DOHH2 (cell line): ENCODE results near the gene IPCEF1.

Experiments used
- H3F3A ChIP-seq: fragments of 200-600 bp; sonication (generic), shearing (Covaris generic); 2 replicates; pipeline ENCODE4 v1.6.0; 2016; ENCODE audit warnings: antibody characterized with exemption, mild to moderate bottlenecking; ENCODE audit not compliant: control insufficient read depth, insufficient read depth
- H3K27ac ChIP-seq: fragments of 200-600 bp; sonication (generic); 2 replicates; pipeline ENCODE4 v1.5.1; 2014; ENCODE audit warnings: low read depth, mild to moderate bottlenecking, low read length, moderate library complexity
- H3K27me3 ChIP-seq: fragments of 200-600 bp; sonication (generic); 2 replicates; pipeline ENCODE4 v1.6.1; 2014; ENCODE audit warnings: mild to moderate bottlenecking, low read length, mixed read lengths; ENCODE audit not compliant: control insufficient read depth
- H3K36me3 ChIP-seq: fragments of 200-600 bp; sonication (generic); 2 replicates; pipeline ENCODE4 v1.6.1; 2014; ENCODE audit warnings: mild to moderate bottlenecking, low read length, moderate library complexity, mixed read lengths; ENCODE audit not compliant: control insufficient read depth
- H3K4me1 ChIP-seq: fragments of 200-600 bp; sonication (generic); 2 replicates; pipeline ENCODE4 v1.6.1; 2014; ENCODE audit warnings: mild to moderate bottlenecking, low read length, mixed read lengths; ENCODE audit not compliant: control insufficient read depth
- H3K4me2 ChIP-seq: fragments of 200-600 bp; sonication (generic); 2 replicates; pipeline ENCODE4 v1.6.0; 2014; ENCODE audit warnings: mild to moderate bottlenecking, low read length, moderate library complexity
- H3K4me3 ChIP-seq: fragments of 200-600 bp; sonication (generic); 2 replicates; pipeline ENCODE4 v1.5.1; 2014; ENCODE audit warnings: mild to moderate bottlenecking, low read length, mixed read lengths
- H3K79me2 ChIP-seq: fragments of 200-600 bp; sonication (generic); 2 replicates; pipeline ENCODE4 v1.6.1; 2014; ENCODE audit warnings: mild to moderate bottlenecking, low read length, mixed read lengths; ENCODE audit not compliant: control insufficient read depth
- H3K9me2 ChIP-seq: fragments of 200-600 bp; sonication (generic); replicated peaks from 2 replicates; pipeline ENCODE4 v1.6.1; 2014; ENCODE audit warnings: mild to moderate bottlenecking, low read length, mixed read lengths; ENCODE audit not compliant: control insufficient read depth
- H3K9me3 ChIP-seq: fragments of 200-600 bp; sonication (generic); 2 replicates; pipeline ENCODE4 v1.6.1; 2014; ENCODE audit warnings: antibody characterized with exemption, low read length, mixed read lengths; ENCODE audit not compliant: control insufficient read depth, insufficient read depth
- H4K20me1 ChIP-seq: fragments of 200-600 bp; sonication (generic); 2 replicates; pipeline ENCODE4 v1.6.0; 2014; ENCODE audit warnings: low read depth, mild to moderate bottlenecking, antibody characterized with exemption, low read length, moderate library complexity; ENCODE audit not compliant: control insufficient read depth, insufficient read depth
- CTCF ChIP-seq: fragments of 200-600 bp; sonication (generic); IDR thresholded peaks from one replicate; pipeline ENCODE4 v1.5.1; 2014; ENCODE audit warnings: antibody characterized with exemption, mild to moderate bottlenecking, low read depth, low read length; ENCODE audit not compliant: poor library complexity, severe bottlenecking
- EZH2phosphoT487 ChIP-seq: fragments of 200-600 bp; sonication (generic); IDR thresholded peaks from 2 replicates; pipeline ENCODE4 v1.6.1; 2017; ENCODE audit warnings: borderline replicate concordance, mild to moderate bottlenecking, antibody characterized with exemption, low read length, moderate library complexity, mixed read lengths

IPCEF1 gene

GRCh38 chr6:154258064-154258757 is 98.4 kb downstream of the IPCEF1 start:
- no peak overlapping the region for H3K27ac ChIP-seq

GRCh38 chr6:154257067-154257466 is 99.5 kb downstream of the IPCEF1 start:
- no peaks in the 10 kb centered on the region for H3K27me3 ChIP-seq
- no peak overlapping the region for H3K4me2 ChIP-seq

More at GRCh38 chr6:154258064-154258757, 98.4 kb downstream of the IPCEF1 start:
- H4K20me1 ChIP-seq: no peaks in the 10 kb centered on the region
- H3K4me3 ChIP-seq: no peak overlapping the region
- H3K4me2 ChIP-seq: peak overlapping the region; percentile 30
- no peaks in the 10 kb centered on the region for H3K79me2 ChIP-seq
- no peaks in the 10 kb centered on the region for H3K27me3 ChIP-seq
- H3K4me1 ChIP-seq: peaks cover 31% of the 10 kb centered on the region
- no peaks in the 10 kb centered on the region for H3K36me3 ChIP-seq
- H3F3A ChIP-seq: no peaks in the 10 kb centered on the region
- TF ChIP-seq EZH2phosphoT487: no peak
- no peak for TF ChIP-seq CTCF
- no peaks in the 10 kb centered on the region for H3K9me3 ChIP-seq
- no peaks in the 10 kb centered on the region for H3K9me2 ChIP-seq

GRCh38 chr6:154252678-154253077 is 103.9 kb downstream of the IPCEF1 start:
- no peaks in the 10 kb centered on the region for H3K36me3 ChIP-seq
- peaks cover 25% of the 10 kb centered on the region for H3K4me1 ChIP-seq
- no peaks in the 10 kb centered on the region for H3K79me2 ChIP-seq
- H4K20me1 ChIP-seq: no peaks in the 10 kb centered on the region
- no peak overlapping the region for H3K27ac ChIP-seq
- no peaks in the 10 kb centered on the region for H3K9me3 ChIP-seq
- TF ChIP-seq EZH2phosphoT487 (no peak), CTCF (no peak)
- no peak overlapping the region for H3K4me3 ChIP-seq
- H3K4me2 ChIP-seq: no peak overlapping the region
- H3K9me2 ChIP-seq: no peaks in the 10 kb centered on the region
- H3K27me3 ChIP-seq: no peaks in the 10 kb centered on the region
- no peaks in the 10 kb centered on the region for H3F3A ChIP-seq

More at GRCh38 chr6:154257067-154257466, 99.5 kb downstream of the IPCEF1 start:
- no peak overlapping the region for H3K4me3 ChIP-seq
- H4K20me1 ChIP-seq: no peaks in the 10 kb centered on the region
- no peaks in the 10 kb centered on the region for H3K9me2 ChIP-seq
- H3F3A ChIP-seq: no peaks in the 10 kb centered on the region
- H3K36me3 ChIP-seq: no peaks in the 10 kb centered on the region
- H3K4me1 ChIP-seq: peaks cover 28% of the 10 kb centered on the region
- H3K9me3 ChIP-seq: no peaks in the 10 kb centered on the region
- H3K79me2 ChIP-seq: no peaks in the 10 kb centered on the region
- H3K27ac ChIP-seq: no peak overlapping the region
- TF ChIP-seq EZH2phosphoT487: no peak
- no peak for TF ChIP-seq CTCF
